ENCODE measurements around the gene MYO1B.

GRCh38 chr2:191252699-191253098 lies 7.5 kb downstream of the MYO1B start:
- TF ChIP-seq CTCF (IDR thresholded peaks at IDR 0.05) (no peak), POLR2A (IDR thresholded peaks at IDR 0.05) (no peak), POLR2AphosphoS5 (IDR thresholded peaks at IDR 0.05; ENCODE audit: insufficient read depth in 1 of 2, low read depth in 1 of 2) (no peak)

Measured in vagina (tissue), 2 donors.